Measurements from ENCODE around the gene SHISAL1. TPM values are rescaled to one million over a fixed set of nuclear protein-coding genes. Genes with fewer than 3 reads are reported as not detected.

Gene SHISAL1
- total RNA-seq, 1 donor from 2014 or later: 2.1 TPM

GRCh38 chr22:44347080-44347479 lies 34.3 kb upstream of the SHISAL1 start:
- DNase-seq (ENCODE audit: low spot score) (no peak), ATAC-seq (no peak)
- intact Hi-C loops (cut with DNase I): no loop called here

- DNase-seq (ENCODE audit: low spot score): no peak
- no peak for ATAC-seq
- intact Hi-C loops (cut with DNase I): no loop called here
Observed at GRCh38 chr22:44345872-44346271, 33.1 kb upstream of the SHISAL1 start.

DNA sequence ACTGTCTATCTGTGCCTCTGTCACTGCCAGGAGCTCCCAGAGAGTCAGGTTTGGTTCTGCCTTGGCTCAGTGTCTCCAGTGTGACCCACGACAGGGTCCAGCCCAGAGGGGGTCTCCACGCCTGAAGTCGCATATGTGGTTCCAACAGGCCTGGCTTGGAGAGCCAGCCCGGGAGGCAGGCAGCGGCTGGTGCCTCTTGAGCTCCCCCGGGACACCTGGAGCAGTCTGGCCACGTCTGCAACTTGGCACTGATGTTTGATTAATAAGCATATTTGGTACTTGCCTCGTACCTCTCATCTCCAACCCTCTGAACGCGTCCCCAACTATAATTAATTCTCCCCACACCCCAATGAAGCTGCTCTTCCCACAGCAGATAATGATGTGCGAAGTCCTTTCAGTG lies 31.7 kb upstream of the SHISAL1 start:
- ATAC-seq (no peak), DNase-seq (ENCODE audit: low spot score) (no peak)
- intact Hi-C loops (cut with DNase I): no loop called here

- no peak for DNase-seq (ENCODE audit: low spot score)
- ATAC-seq: no peak
- intact Hi-C loops (cut with DNase I): no loop called here
Observed at GRCh38 chr22:44342347-44342956, 29.7 kb upstream of the SHISAL1 start.

DNA sequence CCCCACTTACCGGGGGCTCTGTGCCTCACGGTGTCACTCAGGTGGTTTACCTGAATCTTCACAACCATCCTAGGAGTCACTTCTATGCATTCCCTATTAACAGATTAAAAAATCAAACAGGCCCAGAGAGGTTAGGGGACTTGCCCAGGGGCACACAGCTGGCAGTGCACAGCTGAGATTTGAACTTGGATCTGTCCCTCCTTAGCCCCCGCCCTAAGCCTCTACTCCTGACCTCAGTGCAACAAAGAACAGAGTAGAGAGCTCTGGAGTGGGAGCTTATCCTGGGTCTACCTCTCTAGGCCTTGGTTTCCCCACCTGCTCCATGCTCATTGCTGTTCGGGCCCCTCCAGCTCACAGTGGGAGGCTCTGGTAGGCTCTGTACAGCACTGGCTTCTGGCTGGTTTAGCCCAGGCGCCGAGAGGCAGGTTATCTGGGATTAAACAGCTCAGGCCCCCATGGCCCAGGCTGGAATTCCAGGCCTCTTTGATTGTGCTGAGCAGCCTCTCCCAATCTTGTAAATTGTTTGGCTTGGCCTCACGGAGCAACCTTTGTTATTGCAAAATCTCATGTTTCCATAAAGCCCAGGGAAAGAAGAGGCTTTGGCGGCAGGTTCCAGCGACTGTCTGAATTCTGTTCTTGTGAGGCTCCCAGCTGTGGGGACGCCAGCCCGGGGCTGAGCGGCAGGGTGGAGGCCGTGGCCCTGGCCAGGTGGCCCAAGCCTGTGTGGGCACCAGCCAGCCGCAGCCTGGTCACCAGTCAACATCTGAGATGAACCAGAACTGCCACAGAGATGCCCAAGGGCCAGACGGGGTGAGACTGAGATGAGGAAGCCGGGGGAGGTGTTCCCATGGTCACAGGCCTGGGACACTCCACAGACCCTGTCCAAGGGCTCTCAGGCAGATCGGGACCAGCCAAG lies 28.9 kb upstream of the SHISAL1 start:
- ATAC-seq (peak; percentile 87), DNase-seq (ENCODE audit: low spot score) (no peak)
- intact Hi-C loops (cut with DNase I): no loop called here

DNA sequence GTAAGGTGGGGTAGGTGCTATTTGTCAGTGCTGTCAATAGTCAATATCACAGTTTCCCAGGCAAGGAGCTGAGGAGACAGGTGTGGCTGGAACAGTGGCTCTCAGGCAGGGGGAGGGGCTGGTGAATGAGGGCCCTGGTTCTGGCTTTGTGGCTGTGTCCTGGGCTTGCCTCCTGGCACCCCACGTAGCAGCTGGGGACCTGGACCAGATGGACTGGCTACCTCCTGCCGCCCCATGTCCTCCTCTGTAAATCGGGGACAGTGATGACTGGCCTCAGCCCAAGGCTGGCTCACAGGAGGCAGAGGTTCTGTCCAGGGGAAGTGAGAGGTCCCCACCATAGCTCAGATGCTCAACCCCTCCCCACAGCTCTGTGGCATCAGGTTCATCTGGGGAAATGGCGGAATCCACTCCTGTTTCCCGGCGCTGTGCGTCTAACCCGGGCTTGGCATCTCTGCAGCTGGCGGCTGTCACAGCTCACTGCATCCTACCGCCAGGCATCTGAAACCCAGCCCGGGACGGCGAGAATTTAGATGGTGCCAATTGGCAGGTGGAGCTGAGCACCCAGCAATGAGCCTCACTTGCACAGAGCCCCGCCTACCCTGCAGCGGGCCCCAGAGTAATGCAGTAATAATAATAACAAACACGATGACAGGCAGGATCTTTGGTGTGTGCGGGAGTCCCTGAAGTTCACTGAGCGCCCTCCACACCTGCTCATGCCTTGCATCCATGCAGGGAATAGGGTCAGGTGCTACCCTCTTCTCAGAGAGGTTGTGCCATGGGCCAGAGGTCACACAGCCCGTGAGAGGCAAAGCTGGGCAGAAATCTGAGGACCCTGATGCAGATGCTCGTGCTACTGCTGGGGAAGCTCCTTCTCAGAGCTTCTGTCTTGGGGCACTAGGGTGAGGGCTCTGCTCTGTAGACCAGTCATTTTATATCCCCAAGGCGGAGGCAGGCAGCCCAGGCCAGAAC lies 27.8 kb upstream of the SHISAL1 start:
- DNase-seq (ENCODE audit: low spot score) (no peak), ATAC-seq (peak; percentile 5)
- intact Hi-C loops (cut with DNase I): no loop called here

GRCh38 chr22:44338906-44339305 lies 26.2 kb upstream of the SHISAL1 start:
- no peak for DNase-seq (ENCODE audit: low spot score)
- ATAC-seq: no peak
- intact Hi-C loops (cut with DNase I): no loop called here

DNA sequence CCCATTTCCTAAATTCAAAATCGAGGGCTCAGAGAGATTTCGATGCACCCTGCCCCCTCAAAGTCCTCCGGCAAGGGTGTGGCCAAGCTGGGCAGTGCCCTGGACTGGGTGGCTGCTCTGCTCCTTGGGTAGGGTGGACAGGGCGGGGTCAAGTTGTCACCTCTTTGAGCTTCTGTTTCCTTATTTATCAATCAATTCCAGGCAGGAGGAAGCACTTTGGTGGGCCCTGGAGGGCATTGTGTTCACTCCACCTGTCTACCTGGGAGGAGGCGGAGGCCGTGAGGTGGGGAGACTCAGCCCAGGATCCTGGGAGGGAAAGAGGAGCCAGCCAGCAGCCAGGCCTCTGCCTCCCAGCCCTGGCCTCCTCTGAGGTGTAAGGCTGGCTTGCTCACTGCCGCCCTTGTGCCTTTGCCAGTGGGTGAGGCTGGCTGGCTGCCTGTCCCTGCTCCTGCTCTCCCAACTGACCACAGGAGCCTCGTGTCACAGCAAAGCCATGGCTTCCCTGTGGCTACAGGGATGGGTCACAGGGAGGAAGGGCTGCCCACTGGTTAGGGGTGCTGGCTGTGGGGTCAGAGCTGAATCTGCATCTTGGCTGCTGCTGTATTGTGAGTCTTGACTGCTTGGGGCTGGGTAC lies 25.5 kb upstream of the SHISAL1 start:
- ATAC-seq (no peak), DNase-seq (ENCODE audit: low spot score) (no peak)
- intact Hi-C loops (cut with DNase I): no loop called here

DNA sequence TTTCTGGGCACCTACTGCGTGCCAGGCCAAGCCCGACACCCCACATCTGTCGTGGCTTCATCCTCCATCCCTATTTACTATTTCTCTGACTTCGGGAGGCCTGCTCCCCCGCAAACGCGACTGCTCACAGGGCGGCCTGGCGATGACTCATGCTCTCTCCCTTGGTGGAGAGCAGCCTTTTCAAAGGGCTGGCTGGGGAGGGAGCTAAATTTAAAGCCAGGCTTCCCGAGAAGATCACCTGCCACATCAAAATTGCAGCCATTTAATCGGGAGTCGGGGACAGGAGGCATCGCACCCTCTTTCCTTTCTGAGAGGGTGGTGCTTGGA lies 24.9 kb upstream of the SHISAL1 start:
- intact Hi-C loops (cut with DNase I): no loop called here
- ATAC-seq (no peak), DNase-seq (ENCODE audit: low spot score) (no peak)

DNA sequence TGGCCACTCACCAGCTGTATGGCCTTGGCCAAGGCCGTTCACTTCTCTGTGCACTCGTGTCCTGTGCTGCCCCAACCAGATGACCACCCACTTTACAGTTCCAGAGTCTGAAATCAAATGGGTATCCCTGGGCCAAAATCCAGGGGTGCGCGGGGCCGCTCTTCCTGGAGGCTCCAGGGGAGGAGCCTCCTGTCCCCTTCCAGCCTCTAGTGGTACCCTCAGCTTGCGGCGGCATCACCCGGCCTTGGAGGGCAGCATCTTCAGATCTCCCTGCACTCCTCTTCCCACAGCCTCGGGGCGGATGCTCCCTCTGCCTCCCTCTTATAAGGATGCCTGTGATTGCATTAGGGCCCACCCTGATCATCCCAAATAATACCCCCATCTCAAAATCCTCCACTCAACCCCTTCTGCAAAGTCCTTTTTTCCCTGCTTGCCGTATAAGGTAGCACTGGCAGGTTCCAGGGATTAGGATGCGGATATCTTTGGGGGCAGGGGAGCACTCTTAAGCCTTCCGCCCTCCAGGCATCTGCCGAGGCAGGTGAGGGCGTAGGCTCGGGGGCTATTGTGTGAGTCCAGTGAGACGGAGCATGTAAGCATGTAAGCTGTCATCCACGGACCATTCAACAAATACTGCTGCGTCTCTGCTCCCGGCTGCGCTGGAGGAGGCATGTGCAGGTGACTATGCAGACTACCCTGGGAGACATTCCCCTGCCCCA lies 24.4 kb upstream of the SHISAL1 start:
- intact Hi-C loops (cut with DNase I): no loop called here
- DNase-seq (ENCODE audit: low spot score) (no peak), ATAC-seq (no peak)

DNA sequence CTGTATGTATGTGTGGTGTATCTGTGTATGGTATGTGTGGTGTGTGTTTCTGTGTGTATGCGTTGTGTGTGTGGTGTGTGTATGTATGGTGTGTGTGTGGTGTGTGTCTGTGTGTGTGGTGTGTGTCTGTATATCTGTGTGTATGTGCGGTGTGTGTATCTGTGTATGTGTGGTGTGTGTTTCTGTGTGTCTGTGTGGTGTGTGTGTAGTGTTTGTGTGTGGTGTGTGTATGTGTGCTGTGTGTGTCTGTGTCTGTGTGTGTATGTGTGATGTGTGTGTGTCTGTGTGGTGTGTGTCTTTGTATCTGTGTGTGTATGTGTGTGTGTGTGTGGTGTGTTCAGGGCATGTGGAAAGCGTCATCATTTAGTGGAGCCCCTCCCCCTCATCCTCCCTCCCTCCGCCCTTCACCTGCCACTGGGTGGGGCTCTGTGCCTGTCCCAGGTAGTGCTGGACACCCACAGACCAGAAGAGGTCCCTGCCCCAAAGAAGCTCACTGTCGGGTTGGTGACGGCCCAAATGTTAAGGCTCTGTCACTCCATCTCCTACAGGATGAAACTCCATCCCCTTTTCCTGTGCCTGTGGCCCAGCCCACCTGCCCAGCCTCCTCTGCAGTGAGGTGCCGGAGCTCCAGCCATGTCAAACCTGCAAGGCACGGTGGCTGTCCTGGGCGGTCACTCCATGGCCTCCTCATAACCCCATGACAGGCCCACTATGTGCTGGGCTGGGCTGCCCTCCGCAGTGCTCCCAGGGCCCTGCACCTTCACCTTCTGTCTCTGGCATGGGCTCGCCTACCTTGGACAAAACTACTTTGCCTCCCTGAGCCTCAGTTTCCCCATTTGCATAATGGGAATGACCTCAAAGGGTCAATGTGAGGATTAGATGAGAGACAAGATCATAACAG lies 23.4 kb upstream of the SHISAL1 start:
- no peak for DNase-seq (ENCODE audit: low spot score)
- no peak for ATAC-seq
- intact Hi-C loops (cut with DNase I): no loop called here

- intact Hi-C loops (cut with DNase I): no loop called here
- no peak for ATAC-seq
- no peak for DNase-seq (ENCODE audit: low spot score)
Observed at GRCh38 chr22:44335066-44335839, 22.5 kb upstream of the SHISAL1 start.

DNA sequence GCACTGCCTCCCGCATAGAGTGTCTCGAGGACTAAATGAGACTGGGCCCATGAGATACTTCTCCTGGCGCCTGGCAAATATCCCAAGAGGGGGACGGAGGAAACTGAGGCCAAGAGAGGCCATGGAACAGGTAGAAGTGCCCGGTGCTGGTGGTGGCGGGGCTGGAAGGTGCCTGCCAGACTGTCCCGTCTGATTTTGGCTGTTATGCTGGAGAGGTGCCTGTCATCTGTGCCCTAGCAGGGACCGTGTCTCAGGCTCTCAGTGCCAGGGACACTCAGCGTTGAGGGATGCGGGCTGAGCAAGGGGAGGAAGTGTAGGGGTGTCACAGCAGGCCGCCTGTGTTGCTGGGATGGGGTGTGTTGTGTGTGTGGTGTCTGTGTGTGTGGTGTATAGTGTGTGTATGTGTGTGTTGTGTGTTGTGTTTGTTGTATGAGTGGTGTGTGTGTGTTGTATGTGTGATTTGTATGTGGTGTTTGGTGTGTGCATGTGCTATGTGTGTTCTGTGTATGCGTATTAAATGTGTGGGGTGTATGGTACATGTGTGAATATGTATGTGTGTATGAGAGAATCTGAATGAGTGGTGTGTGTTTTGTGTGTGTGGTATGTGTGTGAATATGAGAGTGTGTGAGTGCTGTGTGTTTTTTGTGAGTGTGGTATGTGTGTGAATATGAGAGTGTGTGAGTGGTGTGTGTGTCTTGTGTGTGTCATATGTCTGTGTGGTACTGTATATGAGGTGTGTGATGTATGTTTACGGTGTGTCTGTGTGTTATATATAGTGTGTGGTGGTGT lies 21.3 kb upstream of the SHISAL1 start:
- ATAC-seq (no peak), DNase-seq (ENCODE audit: low spot score) (no peak)
- intact Hi-C loops (cut with DNase I): no loop called here

DNA sequence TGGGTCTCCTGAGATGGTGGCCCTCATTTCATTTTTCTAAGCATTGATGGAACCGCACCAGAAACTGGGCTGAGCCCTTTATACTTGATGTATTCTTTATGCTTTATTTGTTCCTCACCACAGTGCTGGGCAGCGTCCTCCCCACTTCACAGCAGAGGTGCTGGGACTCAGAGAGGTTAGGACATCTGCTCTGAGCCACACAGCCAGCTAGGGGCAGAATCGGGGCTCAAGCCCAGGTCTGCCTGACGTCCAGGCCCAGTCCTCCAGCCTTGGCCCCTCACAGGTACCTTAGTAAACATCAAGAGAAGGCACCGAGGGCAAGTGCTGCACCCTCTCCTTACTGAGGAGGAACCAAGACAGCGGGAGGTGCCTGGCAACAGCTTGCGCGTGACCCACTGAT lies 20.2 kb upstream of the SHISAL1 start:
- ATAC-seq: no peak
- no peak for DNase-seq (ENCODE audit: low spot score)
- intact Hi-C loops (cut with DNase I): no loop called here

- DNase-seq (ENCODE audit: low spot score) (no peak), ATAC-seq (no peak)
- intact Hi-C loops (cut with DNase I): no loop called here
Observed at GRCh38 chr22:44331881-44332714, 19.3 kb upstream of the SHISAL1 start.

Data from sciatic nerve (tissue), 2 donors.